ENCODE measurements around the gene ZNF154.

DNA sequence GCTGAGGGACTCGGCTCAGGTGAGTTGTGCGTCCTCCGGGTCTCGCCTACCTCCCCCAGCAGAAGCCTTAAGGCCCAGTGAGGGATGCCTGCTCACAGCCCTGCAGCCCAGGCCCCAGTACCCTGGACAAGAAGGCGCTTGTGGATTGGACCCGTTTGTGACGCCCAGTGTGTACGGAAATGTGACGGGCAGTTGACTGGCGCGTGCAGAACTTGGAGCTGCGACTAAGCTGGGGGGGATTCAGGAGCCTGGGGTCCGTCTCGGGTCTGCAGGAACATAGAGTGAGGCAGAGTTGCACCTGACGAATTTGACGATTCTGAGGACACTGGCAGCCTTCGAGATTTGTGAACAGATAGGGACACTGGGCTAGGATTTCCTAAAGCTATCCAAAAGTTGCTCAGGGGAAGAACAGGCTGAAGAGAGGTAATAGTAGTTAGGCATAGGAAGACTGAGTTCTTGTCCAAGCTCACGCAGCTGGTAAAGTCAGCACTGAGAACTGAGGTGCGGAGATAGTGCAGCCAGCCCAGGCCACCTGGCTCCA, 26.7 kb downstream of the ZNF154 start:
- TF ChIP-seq NFRKB (IDR thresholded peaks at IDR 0.05) = no peak
- TF ChIP-seq ZNF384 (IDR thresholded peaks at IDR 0.05) = no peak
- TF ChIP-seq CTBP1 (IDR thresholded peaks at IDR 0.05; ENCODE audit: borderline replicate concordance) = no peak
- TF ChIP-seq, protein P1, sequence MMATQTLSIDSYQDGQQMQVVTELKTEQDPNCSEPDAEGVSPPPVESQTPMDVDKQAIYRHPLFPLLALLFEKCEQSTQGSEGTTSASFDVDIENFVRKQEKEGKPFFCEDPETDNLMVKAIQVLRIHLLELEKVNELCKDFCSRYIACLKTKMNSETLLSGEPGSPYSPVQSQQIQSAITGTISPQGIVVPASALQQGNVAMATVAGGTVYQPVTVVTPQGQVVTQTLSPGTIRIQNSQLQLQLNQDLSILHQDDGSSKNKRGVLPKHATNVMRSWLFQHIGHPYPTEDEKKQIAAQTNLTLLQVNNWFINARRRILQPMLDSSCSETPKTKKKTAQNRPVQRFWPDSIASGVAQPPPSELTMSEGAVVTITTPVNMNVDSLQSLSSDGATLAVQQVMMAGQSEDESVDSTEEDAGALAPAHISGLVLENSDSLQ (IDR thresholded peaks at IDR 0.05) = no peak
- TF ChIP-seq ELF4 (IDR thresholded peaks at IDR 0.05) = no peak
- no peak for TF ChIP-seq SUZ12 (IDR thresholded peaks at IDR 0.05)
- no peak for TF ChIP-seq BHLHE40 (IDR thresholded peaks at IDR 0.05; ENCODE audit: borderline replicate concordance)
